ENCODE data around the gene ATP8A2. TPM values are rescaled to one million over a fixed set of nuclear protein-coding genes. Genes with fewer than 3 reads are reported as not detected.

Gene ATP8A2
- polyA plus RNA-seq, 3 donors = not detected

DNA sequence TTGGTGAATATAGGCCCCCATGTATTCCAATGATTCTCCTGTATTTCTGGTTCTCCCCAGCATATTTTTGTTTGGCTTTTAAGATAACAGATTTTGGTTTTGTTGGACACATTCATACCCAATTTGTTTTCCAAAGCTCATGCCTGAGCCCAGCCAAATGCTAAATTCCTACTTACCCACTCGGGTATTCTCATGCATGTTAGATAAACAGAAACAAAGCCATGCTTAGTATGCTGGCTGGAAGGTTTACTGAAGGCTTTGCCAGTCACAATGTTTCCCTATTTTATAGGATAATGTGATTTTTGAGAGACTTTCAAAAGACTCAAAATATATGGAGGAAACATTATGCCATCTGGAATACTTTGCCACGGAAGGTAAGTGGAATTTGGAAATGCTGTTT is 206.8 kb downstream of the ATP8A2 start:
- WGBS (ENCODE audit: insufficient coverage) = no CpG with 5 or more reads among the region's 2 CpGs
- no peaks in the 10 kb centered on the region for H3K79me2 ChIP-seq (ENCODE audit: insufficient read depth, low read length)
- Mint-ChIP-seq H3K4me1 (no peaks in the 10 kb centered on the region), H3K36me3 (no peaks in the 10 kb centered on the region), H3K9me3 (peaks cover 0 to 2% (median 0%) of the 10 kb centered on the region in 7 donors), H3K27ac (no peak overlapping the region), H3K27me3 (ENCODE audit: low read depth in 3 of 3) (peaks cover 3 to 19% (median 7%) of the 10 kb centered on the region in 3 donors), H3K4me3 (no peak overlapping the region)
- H4K20me1 ChIP-seq (ENCODE audit: insufficient read depth, low read length) = no peaks in the 10 kb centered on the region
- intact Hi-C loops (cut with micrococcal nuclease) = no loop called here
- H3K27ac ChIP-seq (ENCODE audit: low read depth in 1 of 2, low read length in 2 of 2) = no peak overlapping the region
- H3K9me3 ChIP-seq (replicated peaks in 1 of 2; ENCODE audit: control insufficient read depth in 1 of 2, insufficient read depth in 1 of 2, low read length in 2 of 2) = no peaks in the 10 kb centered on the region
- no peaks in the 10 kb centered on the region for H3K36me3 ChIP-seq (replicated peaks in 1 of 2; ENCODE audit: control insufficient read depth in 1 of 2, insufficient read depth in 2 of 2, low read length in 2 of 2)
- no peaks in the 10 kb centered on the region for H3K4me1 ChIP-seq (ENCODE audit: control insufficient read depth in 1 of 2, insufficient read depth in 2 of 2, low read length in 2 of 2)
- TF ChIP-seq, protein P1, sequence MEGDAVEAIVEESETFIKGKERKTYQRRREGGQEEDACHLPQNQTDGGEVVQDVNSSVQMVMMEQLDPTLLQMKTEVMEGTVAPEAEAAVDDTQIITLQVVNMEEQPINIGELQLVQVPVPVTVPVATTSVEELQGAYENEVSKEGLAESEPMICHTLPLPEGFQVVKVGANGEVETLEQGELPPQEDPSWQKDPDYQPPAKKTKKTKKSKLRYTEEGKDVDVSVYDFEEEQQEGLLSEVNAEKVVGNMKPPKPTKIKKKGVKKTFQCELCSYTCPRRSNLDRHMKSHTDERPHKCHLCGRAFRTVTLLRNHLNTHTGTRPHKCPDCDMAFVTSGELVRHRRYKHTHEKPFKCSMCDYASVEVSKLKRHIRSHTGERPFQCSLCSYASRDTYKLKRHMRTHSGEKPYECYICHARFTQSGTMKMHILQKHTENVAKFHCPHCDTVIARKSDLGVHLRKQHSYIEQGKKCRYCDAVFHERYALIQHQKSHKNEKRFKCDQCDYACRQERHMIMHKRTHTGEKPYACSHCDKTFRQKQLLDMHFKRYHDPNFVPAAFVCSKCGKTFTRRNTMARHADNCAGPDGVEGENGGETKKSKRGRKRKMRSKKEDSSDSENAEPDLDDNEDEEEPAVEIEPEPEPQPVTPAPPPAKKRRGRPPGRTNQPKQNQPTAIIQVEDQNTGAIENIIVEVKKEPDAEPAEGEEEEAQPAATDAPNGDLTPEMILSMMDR (IDR thresholded peaks at IDR 0.05) = no peak
- no peak overlapping the region for H3K4me3 ChIP-seq (replicated peaks in 1 of 3; ENCODE audit: low read depth in 2 of 3, low read length in 3 of 3)
- H3K9ac ChIP-seq (ENCODE audit: insufficient read depth, low read length, poor library complexity, severe bottlenecking) = no peak overlapping the region
- no peak for DNase-seq
- no peak overlapping the region for H3K4me2 ChIP-seq (replicated peaks; ENCODE audit: extremely low read depth, low read length, poor library complexity, severe bottlenecking)
- H3K27me3 ChIP-seq (ENCODE audit: control insufficient read depth in 2 of 2, insufficient read depth in 2 of 2, low read length in 2 of 2) = no peaks in the 10 kb centered on the region
- no peak overlapping the region for H2AFZ ChIP-seq (ENCODE audit: insufficient read depth, low read depth, low read length, poor library complexity, severe bottlenecking)

DNA sequence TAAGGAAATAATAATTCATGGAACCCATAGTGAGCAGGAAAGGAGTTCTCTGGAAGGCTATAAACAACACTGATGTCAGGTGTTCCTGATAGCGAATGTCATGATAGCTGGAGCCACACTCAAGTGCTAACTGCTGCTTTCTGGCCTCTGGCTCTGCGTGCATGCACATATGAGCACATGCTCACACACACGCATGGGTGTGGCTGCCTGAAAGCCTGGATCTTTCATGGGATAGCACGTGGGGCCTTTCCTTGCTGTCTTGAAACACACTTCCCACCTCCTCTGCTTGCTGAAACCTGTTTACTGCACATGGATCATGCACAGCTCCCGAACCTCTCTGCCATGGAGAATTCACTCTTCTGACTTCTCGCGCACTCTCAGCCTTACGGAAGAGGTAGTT is 207.4 kb downstream of the ATP8A2 start:
- intact Hi-C loops (cut with micrococcal nuclease) = no loop called here
- H3K79me2 ChIP-seq (ENCODE audit: insufficient read depth, low read length) = no peaks in the 10 kb centered on the region
- H3K27ac Mint-ChIP-seq = no peak overlapping the region
- no peaks in the 10 kb centered on the region for H3K4me1 ChIP-seq (ENCODE audit: control insufficient read depth in 1 of 2, insufficient read depth in 2 of 2, low read length in 2 of 2)
- no peak overlapping the region for H3K27ac ChIP-seq (ENCODE audit: low read depth in 1 of 2, low read length in 2 of 2)
- WGBS (ENCODE audit: insufficient coverage) = 90% methylated on average over 8 of the region's 8 CpGs
- H3K27me3 ChIP-seq (ENCODE audit: control insufficient read depth in 2 of 2, insufficient read depth in 2 of 2, low read length in 2 of 2) = no peaks in the 10 kb centered on the region
- H3K4me3 ChIP-seq (replicated peaks in 1 of 3; ENCODE audit: low read depth in 2 of 3, low read length in 3 of 3) = no peak overlapping the region
- peaks cover 0 to 2% (median 0%) of the 10 kb centered on the region in 7 donors for H3K9me3 Mint-ChIP-seq
- TF ChIP-seq, protein P1 (IDR thresholded peaks at IDR 0.05) = no peak
- H3K4me3 Mint-ChIP-seq = no peak overlapping the region
- H2AFZ ChIP-seq (ENCODE audit: insufficient read depth, low read depth, low read length, poor library complexity, severe bottlenecking) = no peak overlapping the region
- no peaks in the 10 kb centered on the region for H3K36me3 Mint-ChIP-seq
- no peak for DNase-seq
- H4K20me1 ChIP-seq (ENCODE audit: insufficient read depth, low read length) = no peaks in the 10 kb centered on the region
- H3K4me2 ChIP-seq (replicated peaks; ENCODE audit: extremely low read depth, low read length, poor library complexity, severe bottlenecking) = no peak overlapping the region
- H3K4me1 Mint-ChIP-seq = no peaks in the 10 kb centered on the region
- H3K27me3 Mint-ChIP-seq (ENCODE audit: low read depth in 3 of 3) = peaks cover 3 to 15% (median 7%) of the 10 kb centered on the region in 3 donors
- H3K36me3 ChIP-seq (replicated peaks in 1 of 2; ENCODE audit: control insufficient read depth in 1 of 2, insufficient read depth in 2 of 2, low read length in 2 of 2) = no peaks in the 10 kb centered on the region
- H3K9me3 ChIP-seq (replicated peaks in 1 of 2; ENCODE audit: control insufficient read depth in 1 of 2, insufficient read depth in 1 of 2, low read length in 2 of 2) = no peaks in the 10 kb centered on the region
- H3K9ac ChIP-seq (ENCODE audit: insufficient read depth, low read length, poor library complexity, severe bottlenecking) = no peak overlapping the region

Data from CD14-positive monocyte (primary cell).